ENCODE data around the gene RPL13A. TPM values are rescaled to one million over a fixed set of nuclear protein-coding genes. Genes with fewer than 3 reads are reported as not detected.

Gene RPL13A
- 3,198 and 3,252 TPM in 2 replicates for total RNA-seq

DNA sequence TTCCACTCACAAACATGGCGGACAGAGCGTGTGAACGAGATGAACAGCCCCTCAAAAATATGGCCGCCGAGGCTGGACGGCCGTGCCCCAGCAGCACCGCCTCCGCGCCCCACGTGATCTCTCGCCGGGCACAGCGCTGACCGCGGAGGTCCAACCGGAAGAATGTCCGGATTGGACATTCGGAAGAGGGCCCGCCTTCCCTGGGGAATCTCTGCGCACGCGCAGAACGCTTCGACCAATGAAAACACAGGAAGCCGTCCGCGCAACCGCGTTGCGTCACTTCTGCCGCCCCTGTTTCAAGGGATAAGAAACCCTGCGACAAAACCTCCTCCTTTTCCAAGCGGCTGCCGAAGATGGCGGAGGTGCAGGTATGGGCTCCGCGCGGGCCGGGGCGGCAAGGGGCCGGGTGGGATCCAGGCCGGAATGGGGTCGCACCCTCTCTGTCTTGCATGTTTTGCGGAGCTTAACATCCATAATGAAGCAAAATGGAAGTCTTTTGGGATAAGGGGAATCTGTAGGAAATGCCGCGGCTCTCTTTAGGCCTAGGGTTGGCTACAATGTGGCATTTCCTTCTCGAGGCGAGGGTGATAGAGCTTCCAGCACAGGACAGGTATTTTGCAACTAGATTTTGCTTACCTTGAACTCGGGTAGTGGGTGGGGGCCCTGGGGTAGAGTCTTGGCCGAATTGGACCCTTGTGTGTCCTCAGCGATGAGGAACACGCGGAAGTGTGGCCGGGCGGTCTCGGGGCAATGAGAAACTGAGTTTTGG lies at the start of gene RPL13A:
Gene RPL13A (plus strand): TSS at position 332 of the 769 bp plus-strand sequence. CDS start 22 bp downstream, at position 354.

DNA sequence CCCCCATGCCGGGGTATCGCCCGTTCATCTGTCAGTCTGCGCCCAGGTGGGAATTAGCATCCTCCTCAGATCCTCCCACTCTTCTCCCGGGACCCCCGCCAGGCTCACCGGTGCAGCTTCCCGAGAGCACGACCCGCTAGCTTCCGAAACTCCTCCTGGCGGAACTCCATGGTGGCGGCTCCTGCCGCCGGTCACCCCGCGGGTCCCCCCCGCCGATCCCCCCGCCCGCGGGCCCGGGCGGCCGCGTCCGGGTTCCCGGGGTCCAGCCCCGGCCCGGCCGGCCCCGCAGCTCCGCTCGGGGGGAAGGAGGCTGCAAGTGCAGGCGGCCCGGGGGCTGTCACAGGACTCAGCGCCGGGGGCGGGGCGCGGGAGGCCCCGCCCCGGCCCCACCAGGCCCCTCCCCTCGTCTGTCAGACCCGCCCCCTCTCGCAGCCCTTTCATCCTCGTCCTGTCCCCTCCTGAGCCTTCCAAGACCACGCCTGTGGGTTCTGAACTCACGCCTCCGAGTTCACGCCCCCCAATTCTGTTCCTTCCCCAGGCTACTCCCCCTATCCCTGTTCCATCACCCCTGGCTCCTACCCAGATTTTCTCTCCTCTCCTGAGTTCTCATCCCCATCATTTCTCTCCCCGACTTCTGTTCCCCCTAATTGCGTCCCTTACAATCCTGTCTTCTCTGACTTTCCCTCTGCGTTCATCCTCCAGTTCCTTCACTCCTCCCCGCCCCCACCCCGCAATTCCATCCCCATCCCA lies 46.0 kb upstream of the RPL13A start, which contains the start of gene SLC17A7:
Gene SLC17A7 (minus strand): TSS at position 318 of the 750 bp plus-strand sequence. CDS start 148 bp downstream, at position 170.

DNA sequence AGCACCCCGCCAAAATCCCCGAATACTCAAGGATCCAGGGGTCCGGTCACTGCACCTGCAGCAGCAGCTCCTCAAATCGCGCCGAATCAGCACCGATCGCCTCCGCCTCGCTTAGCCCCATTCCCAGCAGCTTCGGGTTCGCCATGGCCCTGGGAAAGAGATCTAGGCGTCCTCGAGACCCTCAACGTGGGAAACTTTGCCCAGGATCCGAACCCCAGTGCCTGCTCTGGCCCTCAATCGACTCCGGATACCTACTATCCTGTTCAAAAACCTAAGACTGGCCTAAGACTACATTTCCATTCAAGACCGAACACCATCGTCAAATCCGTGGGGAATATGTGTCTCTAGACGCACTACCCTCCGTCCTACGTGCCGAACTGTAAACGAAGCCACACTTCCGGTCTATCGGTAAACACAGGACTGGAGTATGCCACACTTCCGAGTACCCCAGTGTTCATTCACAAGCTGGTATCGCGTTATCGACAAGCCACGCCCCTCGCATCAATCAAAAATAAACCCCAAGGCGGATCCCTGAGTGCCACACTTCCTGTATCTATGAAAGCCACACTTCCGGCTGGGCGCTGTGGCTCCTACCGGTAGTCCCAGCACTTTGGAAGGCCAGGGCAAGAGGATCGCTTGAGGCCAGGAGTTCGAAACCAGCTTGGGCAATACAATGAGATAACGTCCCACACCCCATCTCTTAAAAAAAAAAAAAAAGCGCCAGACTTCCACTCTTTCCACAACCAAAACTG lies 35.8 kb upstream of the RPL13A start, which contains the start of gene PIH1D1:
Gene PIH1D1 (minus strand): TSS at position 385 of the 752 bp plus-strand sequence. CDS start 240 bp downstream, at position 145.

DNA sequence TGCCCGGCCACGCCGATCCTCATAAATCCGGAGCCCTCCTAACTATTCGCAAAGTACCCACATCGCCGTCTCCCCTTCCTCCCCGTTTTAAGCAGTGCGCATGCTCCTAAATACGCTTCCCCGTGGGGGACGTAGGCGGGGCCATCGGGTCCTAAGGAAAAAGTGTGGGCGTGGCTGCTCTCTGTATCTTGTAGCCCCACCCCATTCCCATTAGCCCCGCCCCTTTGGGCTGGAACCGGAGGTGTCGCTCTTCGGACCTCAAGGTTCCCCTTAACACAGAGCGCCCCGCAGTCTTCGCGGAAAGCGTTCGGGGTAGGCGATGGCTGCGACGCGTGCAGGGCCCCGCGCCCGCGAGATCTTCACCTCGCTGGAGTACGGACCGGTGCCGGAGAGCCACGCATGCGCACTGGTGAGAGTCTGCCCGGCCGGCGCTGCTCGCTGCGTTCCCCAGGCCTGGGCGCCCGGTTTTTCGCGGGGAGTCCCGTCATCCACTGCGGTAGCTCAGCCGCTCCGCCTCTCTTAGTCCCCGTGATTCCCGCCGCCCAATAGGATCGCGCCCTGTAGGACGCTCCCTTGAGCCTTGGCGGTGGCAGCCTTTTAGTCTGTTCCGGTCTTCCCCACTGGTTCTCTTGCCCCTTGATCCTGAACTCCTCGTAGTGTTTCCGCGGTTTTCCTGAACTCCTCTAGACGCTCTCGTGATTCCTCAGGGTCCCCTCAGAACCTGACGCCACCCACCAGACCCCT lies 34.2 kb upstream of the RPL13A start, which contains the start of gene ALDH16A1:
Gene ALDH16A1 (plus strand): TSS at position 213 of the 744 bp plus-strand sequence. CDS start 107 bp downstream, at position 320.

DNA sequence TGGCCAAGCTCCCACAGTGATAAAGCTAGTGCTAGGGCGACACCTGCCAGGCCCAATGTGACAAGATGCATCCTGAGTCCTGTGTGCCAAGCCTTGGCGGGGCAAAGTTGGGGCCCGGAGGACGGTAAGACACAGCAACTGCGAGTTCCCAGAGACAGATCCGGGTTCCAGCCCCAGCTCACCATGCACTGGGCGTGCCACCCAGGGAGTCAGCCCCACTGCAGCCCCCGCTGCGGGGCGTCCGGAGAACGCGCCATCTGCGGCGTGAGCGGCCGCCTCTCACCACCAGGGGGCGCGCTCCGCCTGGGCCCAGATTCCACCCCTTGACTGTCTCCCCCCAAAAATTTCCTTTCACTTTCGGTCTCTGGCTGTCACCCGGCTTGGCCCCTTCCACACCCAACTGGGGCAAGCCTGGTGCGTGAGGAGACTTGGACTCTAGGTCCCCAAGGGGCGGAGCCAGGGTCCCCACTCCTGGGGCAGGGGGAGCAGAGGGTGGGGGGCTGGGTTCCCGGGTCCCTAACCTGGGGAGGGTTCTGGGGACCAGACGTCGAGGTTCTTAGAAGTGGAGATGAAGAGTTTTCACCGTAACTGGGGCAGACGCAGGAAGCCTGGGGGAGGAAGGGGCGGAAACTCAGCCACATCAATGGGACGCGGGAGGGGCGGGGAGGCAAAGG lies 13.4 kb upstream of the RPL13A start, which contains the start of gene FLT3LG:
Gene FLT3LG (plus strand): TSS at position 348 of the 674 bp plus-strand sequence. CDS start 425 bp downstream, outside the sequence.

Other genes with a start within 250 kb of the RPL13A start
- not detected in 2 replicates for gene SLC6A16, start 162.4 kb upstream of the RPL13A start, total RNA-seq
- gene CD37, start 152.2 kb upstream of the RPL13A start, total RNA-seq = not detected in 2 replicates
- 29.8 and 32.4 TPM in 2 replicates for gene TEAD2, start 125.2 kb upstream of the RPL13A start, total RNA-seq
- 0.14 TPM in 1 of 2 replicates, not detected in the other for gene DKKL1, start 123.7 kb upstream of the RPL13A start, total RNA-seq
- gene KASH5, start 99.4 kb upstream of the RPL13A start, total RNA-seq = not detected in 2 replicates
- not detected in 2 replicates for gene PTH2, start 64.2 kb upstream of the RPL13A start, total RNA-seq
- gene GFY, start 62.2 kb upstream of the RPL13A start, total RNA-seq = not detected in 2 replicates
- gene SLC17A7, start 46.1 kb upstream of the RPL13A start, total RNA-seq = 0.14 TPM in 1 of 2 replicates, not detected in the other
- gene PIH1D1, start 35.8 kb upstream of the RPL13A start, total RNA-seq = 96.7 and 106 TPM in 2 replicates
- gene ALDH16A1, start 34.4 kb upstream of the RPL13A start, total RNA-seq = 37.9 and 44.0 TPM in 2 replicates
- gene FLT3LG, start 13.4 kb upstream of the RPL13A start, total RNA-seq = 0.46 and 0.49 TPM in 2 replicates
- 4,387 and 4,926 TPM in 2 replicates for gene RPS11, start 8.8 kb downstream of the RPL13A start, total RNA-seq
- gene FCGRT, start 25.1 kb downstream of the RPL13A start, total RNA-seq = 23.0 and 27.2 TPM in 2 replicates
- gene RCN3, start 40.4 kb downstream of the RPL13A start, total RNA-seq = 2.3 and 4.7 TPM in 2 replicates
- 57.1 and 61.2 TPM in 2 replicates for gene NOSIP, start 92.9 kb downstream of the RPL13A start, total RNA-seq
- gene PRRG2, start 93.7 kb downstream of the RPL13A start, total RNA-seq = 7.6 and 10.0 TPM in 2 replicates
- gene PRR12, start 103.6 kb downstream of the RPL13A start, total RNA-seq = 7.2 and 10.9 TPM in 2 replicates
- gene RRAS, start 152.5 kb downstream of the RPL13A start, total RNA-seq = 33.0 and 49.2 TPM in 2 replicates
- gene SCAF1, start 154.6 kb downstream of the RPL13A start, total RNA-seq = 37.4 and 48.1 TPM in 2 replicates
- gene IRF3, start 178.2 kb downstream of the RPL13A start, total RNA-seq = 78.1 and 95.4 TPM in 2 replicates
- gene BCL2L12, start 178.3 kb downstream of the RPL13A start, total RNA-seq = 24.6 and 27.9 TPM in 2 replicates
- gene PRMT1, start 189.7 kb downstream of the RPL13A start, total RNA-seq = 236 and 309 TPM in 2 replicates
- gene ADM5, start 202.0 kb downstream of the RPL13A start, total RNA-seq = 2.0 and 2.1 TPM in 2 replicates
- gene CPT1C, start 203.5 kb downstream of the RPL13A start, total RNA-seq = 0.33 and 2.1 TPM in 2 replicates